H9 (cell line): ENCODE results near the gene PDXDC1. TPM values are rescaled to one million over a fixed set of nuclear protein-coding genes. Genes with fewer than 3 reads are reported as not detected.
"Not testable (repeated sequence)": the region's sequence is repeated elsewhere in the genome, so short reads cannot be mapped to it uniquely, and the experiment has no call there.

Source experiments
- DNase-seq: peaks from one replicate; pipeline ENCODE4 v3.0.0-alpha.2; 2017
- H2AFZ ChIP-seq: one replicate; pipeline ENCODE4 v1.6.1; 2013; ENCODE audit warnings: mild to moderate bottlenecking, low read length, control low read depth, moderate library complexity
- H2AK5ac ChIP-seq: 2 replicates; pipeline ENCODE4 v1.6.1; 2013; ENCODE audit warnings: low read length, control low read depth, mixed read lengths; ENCODE audit not compliant: insufficient read length
- H2BK120ac ChIP-seq: one replicate; pipeline ENCODE4 v1.6.1; 2013; ENCODE audit warnings: low read depth, mild to moderate bottlenecking, low read length, control low read depth, inconsistent platforms; ENCODE audit not compliant: poor library complexity, severe bottlenecking
- H2BK12ac ChIP-seq: 2 replicates; pipeline ENCODE4 v1.6.1; 2013; ENCODE audit warnings: low read length, control low read depth, mixed read lengths, low read depth; ENCODE audit not compliant: insufficient read length
- H2BK15ac ChIP-seq: 2 replicates; pipeline ENCODE4 v1.6.1; 2013; ENCODE audit warnings: low read depth, low read length, control low read depth
- H2BK20ac ChIP-seq: one replicate; pipeline ENCODE4 v1.6.1; 2013; ENCODE audit warnings: low read depth, mild to moderate bottlenecking, low read length, control low read depth, inconsistent platforms; ENCODE audit not compliant: poor library complexity, severe bottlenecking
- H2BK5ac ChIP-seq: 2 replicates; pipeline ENCODE4 v1.6.1; 2013; ENCODE audit warnings: low read length, control low read depth, mixed read lengths; ENCODE audit not compliant: insufficient read length
- H3K14ac ChIP-seq: 2 replicates; pipeline ENCODE4 v1.6.1; 2013; ENCODE audit warnings: low read length, control low read depth; ENCODE audit not compliant: insufficient read depth
- H3K18ac ChIP-seq: 2 replicates; pipeline ENCODE4 v1.6.1; 2013; ENCODE audit warnings: low read depth, mild to moderate bottlenecking, mixed read lengths, low read length, control low read depth; ENCODE audit not compliant: insufficient read length
- H3K23ac ChIP-seq: 2 replicates; pipeline ENCODE4 v1.6.1; 2013; ENCODE audit warnings: low read length, control low read depth, mixed read lengths, low read depth; ENCODE audit not compliant: insufficient read length
- H3K23me2 ChIP-seq: 2 replicates; pipeline ENCODE4 v1.6.1; 2013; ENCODE audit warnings: low read depth, mild to moderate bottlenecking, mixed read lengths, low read length, control low read depth; ENCODE audit not compliant: insufficient read length, poor library complexity, severe bottlenecking
- H3K27ac ChIP-seq: 2 replicates; pipeline ENCODE4 v1.5.1; 2013; ENCODE audit warnings: low read length, control low read depth, mixed read lengths, low read depth; ENCODE audit not compliant: insufficient read length
- H3K27me3 ChIP-seq: 2 replicates; pipeline ENCODE4 v1.6.1; 2013; ENCODE audit warnings: low read length, control low read depth, inconsistent platforms; ENCODE audit not compliant: insufficient read depth
- H3K4ac ChIP-seq: 2 replicates; pipeline ENCODE4 v1.6.1; 2013; ENCODE audit warnings: low read depth, mild to moderate bottlenecking, control low read depth, inconsistent platforms, low read length, moderate library complexity
- H3K4me1 ChIP-seq: 2 replicates; pipeline ENCODE4 v1.6.1; 2013; ENCODE audit warnings: low read length, control low read depth, inconsistent platforms; ENCODE audit not compliant: insufficient read depth
- H3K4me2 ChIP-seq: 2 replicates; pipeline ENCODE4 v1.6.1; 2013; ENCODE audit warnings: low read length, control low read depth, mixed read lengths; ENCODE audit not compliant: insufficient read length, insufficient read depth
- H3K56ac ChIP-seq: 2 replicates; pipeline ENCODE4 v1.6.1; 2013; ENCODE audit warnings: low read depth, mild to moderate bottlenecking, mixed read lengths, low read length, control low read depth; ENCODE audit not compliant: insufficient read length
- H3K79me1 ChIP-seq: 2 replicates; pipeline ENCODE4 v1.6.1; 2013; ENCODE audit warnings: low read depth, mild to moderate bottlenecking, moderate library complexity, low read length, control low read depth, inconsistent platforms; ENCODE audit not compliant: insufficient read depth, poor library complexity, severe bottlenecking
- H3K79me2 ChIP-seq: 2 replicates; pipeline ENCODE4 v1.6.1; 2013; ENCODE audit warnings: low read length, control low read depth, inconsistent platforms; ENCODE audit not compliant: insufficient read depth
- H3K9ac ChIP-seq: 2 replicates; pipeline ENCODE4 v1.6.1; 2013; ENCODE audit warnings: low read length, control low read depth, mixed read lengths; ENCODE audit not compliant: insufficient read length; ENCODE audit errors: extremely low read depth
- H3K9me3 ChIP-seq: one replicate; pipeline ENCODE4 v1.6.1; 2013; ENCODE audit warnings: low read depth, low read length, inconsistent platforms; ENCODE audit not compliant: control insufficient read depth
- H3T11ph ChIP-seq: one replicate; pipeline ENCODE4 v1.6.1; 2013; ENCODE audit warnings: mild to moderate bottlenecking, low read length, control low read depth, inconsistent platforms
- H4K20me1 ChIP-seq: one replicate; pipeline ENCODE4 v1.6.1; 2013; ENCODE audit not compliant: control insufficient read depth, insufficient read length, insufficient read depth
- H4K5ac ChIP-seq: 2 replicates; pipeline ENCODE4 v1.6.1; 2013; ENCODE audit warnings: low read depth, mild to moderate bottlenecking, mixed read lengths, low read length, control low read depth; ENCODE audit not compliant: insufficient read length
- H4K8ac ChIP-seq: replicated peaks from 2 replicates; pipeline ENCODE4 v1.6.1; 2013; ENCODE audit warnings: low read length, control low read depth, mixed read lengths, low read depth; ENCODE audit not compliant: insufficient read length
- H4K91ac ChIP-seq: 2 replicates; pipeline ENCODE4 v1.6.1; 2013; ENCODE audit warnings: low read depth, mild to moderate bottlenecking, moderate library complexity, mixed read lengths, low read length, control low read depth; ENCODE audit not compliant: insufficient read length
- H3K27ac Mint-ChIP-seq, 3 experiments: 2 replicates in 2 of 3; 3 replicates in 1 of 3; pipeline ENCODE4 v1.8.0; 2020 to 2021; ENCODE audit warnings: mixed read lengths in 3 of 3, mild to moderate bottlenecking in 1 of 3, moderate library complexity in 1 of 3
- H3K27me3 Mint-ChIP-seq: 2 replicates; pipeline ENCODE4 v1.8.0; 2021; ENCODE audit warnings: low read depth, mild to moderate bottlenecking, moderate library complexity, mixed read lengths
- H3K36me3 Mint-ChIP-seq, 3 experiments: 2 replicates in 2 of 3; 3 replicates in 1 of 3; pipeline ENCODE4 v1.8.0; 2020 to 2021; ENCODE audit warnings: low read depth in 3 of 3, mixed read lengths in 3 of 3; ENCODE audit not compliant: insufficient read depth in 1 of 3
- H3K4me1 Mint-ChIP-seq, 2 experiments: 2 replicates each; pipeline ENCODE4 v1.8.0; 2020; ENCODE audit warnings: mixed read lengths in 2 of 2
- H3K4me3 Mint-ChIP-seq, 2 experiments: 2 replicates in 1 of 2; 3 replicates in 1 of 2; pipeline ENCODE4 v1.8.0; 2020 to 2021; ENCODE audit warnings: mild to moderate bottlenecking in 2 of 2, mixed read lengths in 2 of 2, moderate library complexity in 1 of 2
- H3K9me3 Mint-ChIP-seq, 2 experiments: 2 replicates in 1 of 2; 3 replicates in 1 of 2; pipeline ENCODE4 v1.8.0; 2020; ENCODE audit warnings: mild to moderate bottlenecking in 2 of 2, mixed read lengths in 2 of 2, moderate library complexity in 1 of 2
- WGBS: extraction: QIAGEN DNeasy Blood & Tissue Kit; methylation state at CpG from one replicate; pipeline ENCODE4 v1.1.7; 2013; ENCODE audit warnings: missing lambda C conversion rate, low lambda C conversion rate, mixed read lengths; ENCODE audit not compliant: insufficient read length; ENCODE audit errors: extremely low coverage; 5-methylcytosine and 5-hydroxymethylcytosine counted together
- microRNA-seq: library from miRNA; unstranded; fragments of <30 nt; microRNA quantifications from one replicate; pipeline ENCODE4, GENCODE V29; 2020; ENCODE audit warnings: borderline microRNAs expressed
- total RNA-seq: library from RNA; stranded (reverse); gene quantifications from 2 replicates; pipeline ENCODE4 v1.2.1, GENCODE V29; 2021

The PDXDC1 gene
- total RNA-seq, 1 experiment from 2014 or later = 112 TPM

DNA sequence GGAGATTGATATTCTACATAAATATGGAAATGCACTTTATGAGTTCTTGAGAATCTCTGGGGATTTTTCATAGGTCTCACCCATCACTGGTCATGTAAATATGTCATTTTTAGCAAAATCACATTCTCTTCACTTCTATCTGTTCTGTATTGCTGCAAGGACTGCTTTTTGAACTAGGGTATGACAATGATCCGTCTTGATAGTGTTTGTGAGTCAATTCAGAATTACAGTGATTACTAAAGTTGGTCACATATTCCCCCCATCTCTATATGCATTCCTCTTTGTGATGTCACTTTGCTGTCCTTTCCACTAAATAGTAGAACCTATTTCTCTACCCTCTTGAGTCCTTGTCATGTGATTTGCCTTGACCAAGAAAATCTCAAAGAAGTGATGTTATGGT lies 206.1 kb downstream of the PDXDC1 start:
- H3K4me3 Mint-ChIP-seq, H3K23me2 ChIP-seq, DNase-seq, H3K23ac ChIP-seq, H2AK5ac ChIP-seq, H4K8ac ChIP-seq, H2BK15ac ChIP-seq, H3K4me1 ChIP-seq, H3K14ac ChIP-seq, H3K9me3 Mint-ChIP-seq, H3K27me3 Mint-ChIP-seq, H3T11ph ChIP-seq, H3K9ac ChIP-seq, H4K91ac ChIP-seq, H3K36me3 Mint-ChIP-seq, H3K27ac Mint-ChIP-seq, H3K18ac ChIP-seq, H2BK120ac ChIP-seq, H3K4me2 ChIP-seq, H3K4ac ChIP-seq, H3K4me1 Mint-ChIP-seq, H2AFZ ChIP-seq, H3K27me3 ChIP-seq, H3K79me1 ChIP-seq, H3K9me3 ChIP-seq, H2BK20ac ChIP-seq, H3K27ac ChIP-seq, H2BK5ac ChIP-seq, H4K20me1 ChIP-seq, H3K56ac ChIP-seq, H4K5ac ChIP-seq, H2BK12ac ChIP-seq, H3K79me2 ChIP-seq: not testable (repeated sequence)
- no CpG with 5 or more reads among the region's 1 CpG for WGBS

- H3K4me2 ChIP-seq, H3K27me3 Mint-ChIP-seq, H3K56ac ChIP-seq, H3K4me3 Mint-ChIP-seq, H2AFZ ChIP-seq, H3K4me1 Mint-ChIP-seq, H4K5ac ChIP-seq, H3K27ac Mint-ChIP-seq, H4K8ac ChIP-seq, H2AK5ac ChIP-seq, H3K18ac ChIP-seq, H4K20me1 ChIP-seq, H3K9me3 Mint-ChIP-seq, H3K9ac ChIP-seq, H2BK5ac ChIP-seq, H3K79me1 ChIP-seq, H2BK12ac ChIP-seq, H3K27me3 ChIP-seq, H3K23ac ChIP-seq, H2BK20ac ChIP-seq, H3K4me1 ChIP-seq, H3K27ac ChIP-seq, H2BK120ac ChIP-seq, H3K36me3 Mint-ChIP-seq, DNase-seq, H3K79me2 ChIP-seq, H3K4ac ChIP-seq, H3K23me2 ChIP-seq, H2BK15ac ChIP-seq, H4K91ac ChIP-seq, H3K9me3 ChIP-seq, H3T11ph ChIP-seq, H3K14ac ChIP-seq: not testable (repeated sequence)
- no CpG with 5 or more reads among the region's 1 CpG for WGBS
Measured at GRCh38 chr16:15184000-15184399, 209.2 kb downstream of the PDXDC1 start.

Small RNAs within 50 kb of the gene (microRNA-seq; reads per million reads assigned to microRNA genes)
- gene MIR1972-1 (not detected), gene MIR3180-4 (not detected), gene MIR6511A1 (not detected), gene MIR6511B2 (not detected), gene MIR6770-1 (not detected)

Other genes starting within 250 kb of the PDXDC1 start
- 15.8 and 16.6 TPM in 2 replicates for gene NPIPA2, start 232.5 kb upstream of the PDXDC1 start, total RNA-seq
- 102 and 104 TPM in 2 replicates for gene NOMO1, start 141.3 kb upstream of the PDXDC1 start, total RNA-seq
- 123 and 130 TPM in 2 replicates for gene NPIPA1, start 37.6 kb upstream of the PDXDC1 start, total RNA-seq
- 38.8 and 39.1 TPM in 2 replicates for gene NTAN1, start 81.0 kb downstream of the PDXDC1 start, total RNA-seq
- gene RRN3, start 119.2 kb downstream of the PDXDC1 start, total RNA-seq = 40.9 and 44.3 TPM in 2 replicates